Left forelimb (tissue), 1 donor: ENCODE data around the gene RAB11FIP2.

Experiments
- DNase-seq: peaks from one replicate; pipeline ENCODE4 v3.0.0-alpha.2; 2018; ENCODE audit warnings: low spot score

RAB11FIP2 gene

DNA sequence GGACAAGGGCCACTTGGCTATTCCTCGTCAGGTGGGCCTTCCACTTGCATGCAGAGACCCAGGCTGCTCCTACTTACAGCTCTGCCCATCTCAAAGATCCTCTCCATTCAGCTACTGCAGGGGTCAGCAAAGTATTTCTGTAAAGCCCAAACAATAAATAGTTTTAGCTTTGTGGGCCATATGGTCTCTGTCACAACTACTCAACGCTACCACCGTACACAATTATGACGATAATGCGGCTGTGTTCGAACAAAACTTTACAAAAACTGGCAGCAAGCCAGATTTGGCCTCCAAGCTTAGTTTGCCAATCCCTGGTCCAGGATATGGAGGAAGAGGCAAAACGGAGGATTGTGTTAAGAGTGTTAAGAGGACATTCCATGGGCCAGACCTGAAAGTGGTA is 12.8 kb downstream of the RAB11FIP2 start:
- DNase-seq, result no peak

DNA sequence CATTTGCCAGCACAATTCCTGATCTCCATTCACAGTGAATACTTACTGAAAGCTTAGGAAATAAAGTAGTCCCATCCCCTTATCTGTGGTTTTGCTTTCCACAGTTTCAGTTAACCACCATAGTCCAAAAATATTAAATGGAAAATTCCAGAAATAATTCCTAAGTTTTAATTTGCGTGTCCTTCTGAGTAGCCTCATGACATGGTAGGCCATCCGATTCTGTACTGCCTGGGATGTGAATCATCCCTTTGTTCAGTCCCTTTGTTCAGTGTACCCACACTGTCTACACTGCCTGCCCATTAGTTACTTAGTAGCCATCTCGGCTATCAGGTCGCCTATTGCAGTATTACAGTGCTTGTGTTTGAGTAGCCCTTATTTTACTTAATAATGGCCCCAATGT is 14.2 kb downstream of the RAB11FIP2 start:
- DNase-seq, result no peak

DNA sequence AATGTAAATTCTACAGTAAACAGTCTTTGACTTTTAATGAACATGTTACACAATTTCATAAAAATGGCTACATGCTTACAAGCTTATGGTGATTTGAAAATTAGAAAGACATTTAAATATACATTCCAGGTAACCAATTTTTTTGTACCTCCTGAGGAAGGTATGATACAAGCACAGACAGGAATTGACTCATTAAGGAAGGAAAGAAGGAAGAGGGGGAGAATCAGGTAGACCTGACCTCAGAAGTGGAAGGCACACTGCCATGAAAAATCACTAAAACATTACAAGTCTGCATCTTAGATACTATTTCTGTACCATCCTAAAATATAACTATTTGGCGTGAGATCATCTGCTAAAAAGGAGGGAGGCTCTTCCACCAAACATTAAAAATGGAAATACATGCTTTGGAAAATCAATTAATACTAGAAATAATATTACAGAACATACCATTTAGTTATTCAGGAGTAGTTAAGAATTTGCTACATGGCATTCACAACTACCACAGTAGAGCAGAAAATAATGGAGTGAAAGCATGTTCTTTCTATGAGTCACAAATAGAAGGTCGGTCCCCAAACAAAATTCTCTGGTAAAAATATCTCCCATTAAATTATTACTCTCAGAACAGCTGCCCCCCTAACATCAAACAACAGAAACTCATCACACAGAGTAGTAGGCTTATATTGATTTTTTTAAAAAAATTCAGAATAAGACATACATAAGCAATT is 15.2 kb downstream of the RAB11FIP2 start:
- no peak for DNase-seq

GRCh38 chr10:118028619-118029018 is 18.1 kb downstream of the RAB11FIP2 start:
- DNase-seq, result no peak

GRCh38 chr10:118027397-118027796 is 19.3 kb downstream of the RAB11FIP2 start:
- DNase-seq, result no peak

- no peak for DNase-seq
Observed at GRCh38 chr10:118026936-118027335, 19.8 kb downstream of the RAB11FIP2 start.

- no peak for DNase-seq
Observed at GRCh38 chr10:118020365-118020764, 26.4 kb downstream of the RAB11FIP2 start.

DNA sequence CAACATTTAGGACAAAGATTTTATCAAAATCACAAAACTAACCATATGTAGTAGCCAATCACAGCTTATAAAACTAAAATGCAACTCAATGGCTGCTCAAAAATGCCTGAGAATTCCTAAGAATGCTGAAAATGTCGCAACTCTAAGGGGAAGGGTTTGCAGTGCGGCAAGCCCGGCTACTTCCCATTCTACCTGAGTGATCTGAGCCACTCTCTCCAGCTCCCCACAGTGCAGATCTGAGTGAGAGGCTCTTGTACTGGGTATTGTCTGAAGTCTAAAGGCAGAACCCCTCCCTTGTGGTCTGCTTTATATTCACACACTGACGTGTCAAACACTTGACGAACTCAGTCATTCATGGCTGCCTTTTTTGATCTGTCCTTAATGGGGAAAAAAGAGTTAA is 28.9 kb downstream of the RAB11FIP2 start:
- DNase-seq, result no peak

- DNase-seq, result no peak
Observed at GRCh38 chr10:118017071-118017740, 29.5 kb downstream of the RAB11FIP2 start.

DNA sequence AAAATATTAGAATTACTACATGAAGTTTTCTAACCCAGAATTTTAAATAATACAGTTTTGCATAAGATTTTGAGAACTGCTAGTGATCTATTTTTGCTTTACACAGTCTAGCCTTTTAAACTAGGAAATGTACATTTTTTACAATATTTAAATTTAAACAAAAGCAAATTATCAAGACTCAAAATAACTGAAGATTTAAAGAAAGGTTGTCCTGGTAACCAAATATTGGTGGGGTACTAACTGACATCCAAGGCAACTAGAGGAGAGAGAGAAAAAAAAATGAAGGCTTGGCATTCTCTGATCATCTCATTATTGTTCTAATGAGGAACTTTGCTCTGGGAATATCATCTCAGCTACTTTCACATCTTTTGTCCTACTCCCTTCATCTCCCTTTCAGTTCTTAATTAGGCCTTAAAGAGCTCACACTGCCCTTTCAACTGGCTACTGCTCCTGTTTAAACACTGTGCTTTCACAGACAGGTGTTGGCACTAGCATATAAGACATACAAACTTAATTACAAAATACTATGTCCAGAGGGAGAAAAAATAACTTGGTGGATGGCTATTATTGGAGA is 33.7 kb downstream of the RAB11FIP2 start:
- DNase-seq, result no peak

DNA sequence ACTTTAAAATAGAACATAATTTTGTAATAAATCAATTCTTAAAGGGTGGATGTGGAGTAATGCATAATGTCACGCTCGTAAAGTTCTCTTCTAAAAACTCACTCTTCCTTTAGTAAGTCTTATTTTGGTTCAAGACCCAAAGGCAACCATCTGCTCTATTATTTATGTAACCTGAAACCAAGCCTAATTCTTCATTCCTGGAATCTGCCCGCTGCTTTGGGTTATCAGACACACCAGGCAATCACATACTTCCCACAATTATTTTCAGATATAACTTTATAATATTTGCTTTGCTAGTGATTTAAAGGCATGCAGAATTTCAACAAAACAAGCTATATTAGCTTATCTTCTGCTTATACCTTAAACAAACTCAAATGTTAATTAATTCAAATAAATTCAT is 39.0 kb downstream of the RAB11FIP2 start:
- DNase-seq, result no peak

- DNase-seq, result no peak
Observed at GRCh38 chr10:118003126-118003525, 43.6 kb downstream of the RAB11FIP2 start.

GRCh38 chr10:118002581-118002980 is 44.2 kb downstream of the RAB11FIP2 start:
- no peak for DNase-seq

GRCh38 chr10:117997673-117998072 is 49.1 kb downstream of the RAB11FIP2 start:
- DNase-seq, result no peak

DNA sequence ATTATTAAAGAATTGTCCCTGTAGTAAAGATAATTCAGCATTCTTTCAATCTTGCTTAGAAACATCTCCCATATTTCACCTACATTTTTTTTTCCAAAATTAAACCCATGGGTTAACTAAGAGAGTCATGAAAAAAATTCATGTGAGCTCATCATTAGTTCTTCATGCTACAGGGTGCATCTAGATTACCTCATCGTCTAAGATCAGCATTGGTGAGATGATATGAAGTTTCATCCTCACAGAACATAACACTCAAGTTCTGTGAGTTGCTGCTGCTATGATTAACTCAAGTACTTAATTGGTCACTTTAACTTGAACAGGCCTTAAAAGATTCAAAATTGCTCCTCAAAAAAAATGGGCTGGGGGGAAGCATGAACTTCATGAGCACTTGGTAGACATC is 50.0 kb downstream of the RAB11FIP2 start:
- no peak for DNase-seq

GRCh38 chr10:117994771-117995170 is 52.0 kb downstream of the RAB11FIP2 start:
- no peak for DNase-seq

DNA sequence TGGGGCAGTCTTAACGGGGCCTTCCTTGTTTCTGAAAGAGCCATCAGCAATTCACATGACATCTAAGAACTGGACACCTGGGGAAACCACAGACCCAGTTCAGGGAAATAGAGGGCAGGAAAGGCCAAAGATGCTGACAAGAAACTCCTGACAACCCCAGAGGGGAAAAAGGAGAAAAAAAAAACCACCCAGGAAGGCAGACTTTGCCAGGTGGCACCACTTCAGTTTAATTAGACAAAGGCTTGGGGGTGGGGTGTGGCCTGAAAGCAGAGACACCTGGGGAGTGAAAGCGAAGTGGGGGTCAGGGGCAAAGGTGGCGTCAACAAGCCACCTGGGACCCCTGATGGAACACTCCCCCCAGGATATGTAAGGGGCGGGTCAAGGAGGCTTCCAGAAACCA is 53.6 kb downstream of the RAB11FIP2 start:
- DNase-seq, result no peak

DNA sequence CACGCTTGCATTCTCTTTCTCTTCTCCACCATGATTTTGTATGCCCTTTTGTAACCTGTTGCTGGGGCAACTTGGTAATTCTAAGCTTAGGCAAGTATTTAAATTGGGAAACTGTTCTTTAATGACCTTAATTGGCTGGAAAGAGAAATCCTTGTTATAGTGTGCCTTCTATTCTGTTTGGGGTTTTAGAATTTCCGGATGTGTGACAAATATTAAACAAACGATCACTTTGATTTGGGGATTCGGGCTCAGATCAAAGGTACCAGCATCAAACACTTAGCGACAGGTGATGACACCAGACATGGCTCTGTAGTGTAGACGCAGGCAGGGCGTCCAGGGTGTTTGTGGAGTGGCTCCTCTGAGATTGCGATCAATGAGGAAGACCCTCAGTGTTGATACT is 55.0 kb downstream of the RAB11FIP2 start:
- DNase-seq, result no peak

- DNase-seq, result no peak
Observed at GRCh38 chr10:117989962-117990361, 56.8 kb downstream of the RAB11FIP2 start.

GRCh38 chr10:117988814-117989213 is 57.9 kb downstream of the RAB11FIP2 start:
- no peak for DNase-seq

- no peak for DNase-seq
Observed at GRCh38 chr10:117987244-117987909, 59.4 kb downstream of the RAB11FIP2 start.

GRCh38 chr10:117983961-117984360 is 62.8 kb downstream of the RAB11FIP2 start:
- DNase-seq, result no peak
